Measurements from ENCODE around the gene ATP7B.

The ATP7B gene

DNA sequence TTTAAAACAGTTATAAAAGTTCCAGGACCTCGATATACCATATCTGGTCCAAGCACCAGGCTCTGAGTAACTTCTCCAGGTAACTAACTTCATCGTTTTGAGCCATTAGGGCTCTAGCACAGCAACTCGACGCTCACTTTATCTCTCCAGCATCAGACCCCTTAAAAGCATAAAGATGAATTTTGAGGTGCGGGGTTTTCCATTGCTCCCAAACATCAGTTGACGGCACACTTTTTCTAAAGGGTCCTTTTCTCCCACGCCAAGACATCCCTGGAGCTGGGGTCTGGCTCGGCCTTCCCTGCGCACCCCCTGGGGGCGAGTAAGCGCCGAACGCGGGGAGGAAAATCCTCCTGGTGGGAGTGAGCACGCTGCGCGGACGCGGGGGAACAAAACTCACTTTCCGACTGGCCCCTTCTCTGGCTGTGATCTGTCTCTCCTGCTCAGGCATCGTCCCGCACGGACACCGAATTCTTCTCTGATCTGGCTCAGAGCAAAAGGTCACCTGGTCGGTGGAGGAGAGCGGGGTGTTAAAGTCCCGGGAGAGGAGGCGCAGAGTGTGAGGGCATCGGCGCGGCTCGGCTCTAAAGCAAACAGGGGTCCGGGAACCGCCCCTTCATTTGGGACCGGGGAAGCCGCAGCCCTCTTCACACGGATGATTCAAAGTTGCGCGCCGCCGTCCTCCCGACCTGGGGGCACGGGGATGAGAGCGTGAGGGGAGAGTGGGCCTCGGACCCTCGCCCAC is at the start of gene ATP7B:
TSS of gene ATP7B (minus strand) at position 561 of the 742 bp plus-strand sequence. CDS start at position 448, 113 bp downstream.
- peak; percentile 30 for ATAC-seq (ENCODE audit: low read depth)
- TF ChIP-seq, protein P1, sequence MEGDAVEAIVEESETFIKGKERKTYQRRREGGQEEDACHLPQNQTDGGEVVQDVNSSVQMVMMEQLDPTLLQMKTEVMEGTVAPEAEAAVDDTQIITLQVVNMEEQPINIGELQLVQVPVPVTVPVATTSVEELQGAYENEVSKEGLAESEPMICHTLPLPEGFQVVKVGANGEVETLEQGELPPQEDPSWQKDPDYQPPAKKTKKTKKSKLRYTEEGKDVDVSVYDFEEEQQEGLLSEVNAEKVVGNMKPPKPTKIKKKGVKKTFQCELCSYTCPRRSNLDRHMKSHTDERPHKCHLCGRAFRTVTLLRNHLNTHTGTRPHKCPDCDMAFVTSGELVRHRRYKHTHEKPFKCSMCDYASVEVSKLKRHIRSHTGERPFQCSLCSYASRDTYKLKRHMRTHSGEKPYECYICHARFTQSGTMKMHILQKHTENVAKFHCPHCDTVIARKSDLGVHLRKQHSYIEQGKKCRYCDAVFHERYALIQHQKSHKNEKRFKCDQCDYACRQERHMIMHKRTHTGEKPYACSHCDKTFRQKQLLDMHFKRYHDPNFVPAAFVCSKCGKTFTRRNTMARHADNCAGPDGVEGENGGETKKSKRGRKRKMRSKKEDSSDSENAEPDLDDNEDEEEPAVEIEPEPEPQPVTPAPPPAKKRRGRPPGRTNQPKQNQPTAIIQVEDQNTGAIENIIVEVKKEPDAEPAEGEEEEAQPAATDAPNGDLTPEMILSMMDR (IDR thresholded peaks at IDR 0.05; ENCODE audit: poor library complexity, severe bottlenecking) = no peak
- no peak within 1 kb of the TSS for H3K27ac ChIP-seq (ENCODE audit: poor library complexity, severe bottlenecking)
- DNase-seq (ENCODE audit: low spot score) = no peak
- H3K4me1 ChIP-seq (ENCODE audit: insufficient read depth, poor library complexity, severe bottlenecking) = no peaks in the 10 kb centered on the region
- H3K36me3 ChIP-seq (ENCODE audit: low read depth) = no peaks in the 10 kb centered on the region
- H3K9me3 ChIP-seq (ENCODE audit: severe bottlenecking) = no peaks in the 10 kb centered on the region
- H3K4me3 ChIP-seq (ENCODE audit: severe bottlenecking) = peak within 1 kb of the TSS; percentile 93
- H3K27me3 ChIP-seq (ENCODE audit: insufficient read depth, poor library complexity, severe bottlenecking) = no peaks in the 10 kb centered on the region

DNA sequence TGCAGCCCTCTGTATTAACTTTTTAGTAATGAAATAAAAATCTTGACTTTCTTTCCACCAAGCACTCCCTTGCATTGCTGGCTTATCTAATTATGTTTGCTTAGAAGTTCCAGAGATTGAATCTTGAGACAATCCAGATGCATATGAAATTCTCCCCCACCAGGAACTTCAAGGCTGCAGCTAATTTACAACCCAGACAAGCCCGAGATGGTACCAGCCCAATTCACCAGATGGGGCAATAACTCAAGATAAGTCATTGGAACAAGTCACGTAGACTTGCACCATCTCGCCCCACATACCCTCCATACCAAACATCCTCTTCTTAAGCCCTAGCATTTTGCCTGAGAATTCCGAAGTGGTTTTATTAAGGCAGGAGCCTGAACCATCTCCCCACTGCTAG is 42.2 kb upstream of the ATP7B start:
- no peaks in the 10 kb centered on the region for H3K9me3 ChIP-seq (ENCODE audit: severe bottlenecking)
- no peak for DNase-seq (ENCODE audit: low spot score)
- no peak overlapping the region for H3K4me3 ChIP-seq (ENCODE audit: severe bottlenecking)
- TF ChIP-seq, protein P1 (IDR thresholded peaks at IDR 0.05; ENCODE audit: poor library complexity, severe bottlenecking) = no peak
- H3K36me3 ChIP-seq (ENCODE audit: low read depth) = no peaks in the 10 kb centered on the region
- no peaks in the 10 kb centered on the region for H3K4me1 ChIP-seq (ENCODE audit: insufficient read depth, poor library complexity, severe bottlenecking)
- no peak for ATAC-seq (ENCODE audit: low read depth)
- H3K27me3 ChIP-seq (ENCODE audit: insufficient read depth, poor library complexity, severe bottlenecking) = no peaks in the 10 kb centered on the region
- no peak overlapping the region for H3K27ac ChIP-seq (ENCODE audit: poor library complexity, severe bottlenecking)

- Histone ChIP-seq H3K27ac (ENCODE audit: poor library complexity, severe bottlenecking) (no peak overlapping the region), H3K9me3 (ENCODE audit: severe bottlenecking) (no peaks in the 10 kb centered on the region), H3K4me3 (ENCODE audit: severe bottlenecking) (no peak overlapping the region), H3K36me3 (ENCODE audit: low read depth) (no peaks in the 10 kb centered on the region), H3K4me1 (ENCODE audit: insufficient read depth, poor library complexity, severe bottlenecking) (no peaks in the 10 kb centered on the region), H3K27me3 (ENCODE audit: insufficient read depth, poor library complexity, severe bottlenecking) (no peaks in the 10 kb centered on the region)
- no peak for DNase-seq (ENCODE audit: low spot score)
- ATAC-seq (ENCODE audit: low read depth) = no peak
- TF ChIP-seq, protein P1 (IDR thresholded peaks at IDR 0.05; ENCODE audit: poor library complexity, severe bottlenecking) = no peak
Measured at GRCh38 chr13:52051400-52051799, 40.1 kb upstream of the ATP7B start.

DNA sequence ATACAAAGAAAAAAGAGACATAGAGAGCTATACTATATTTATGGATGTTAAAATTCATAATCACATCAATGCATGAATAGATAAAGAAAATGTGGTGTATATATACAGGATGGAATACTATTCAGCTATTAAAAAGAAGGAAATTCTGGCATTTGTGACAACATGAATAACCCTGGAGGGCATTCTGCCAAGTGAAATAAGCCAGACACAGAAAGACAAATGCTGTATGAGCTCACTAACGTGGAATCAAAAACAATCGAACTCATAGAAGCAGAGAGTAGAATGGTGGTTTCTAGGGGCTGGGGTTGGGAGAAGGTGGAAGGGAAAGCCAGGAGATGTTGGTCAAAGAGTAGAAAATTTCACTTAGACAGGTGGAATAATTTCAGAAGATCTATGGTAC is 37.3 kb upstream of the ATP7B start:
- no peaks in the 10 kb centered on the region for H3K9me3 ChIP-seq (ENCODE audit: severe bottlenecking)
- no peaks in the 10 kb centered on the region for H3K36me3 ChIP-seq (ENCODE audit: low read depth)
- no peaks in the 10 kb centered on the region for H3K4me1 ChIP-seq (ENCODE audit: insufficient read depth, poor library complexity, severe bottlenecking)
- H3K27me3 ChIP-seq (ENCODE audit: insufficient read depth, poor library complexity, severe bottlenecking) = no peaks in the 10 kb centered on the region
- TF ChIP-seq, protein P1 (IDR thresholded peaks at IDR 0.05; ENCODE audit: poor library complexity, severe bottlenecking) = no peak
- DNase-seq (ENCODE audit: low spot score) (no peak), ATAC-seq (ENCODE audit: low read depth) (no peak)
- H3K4me3 ChIP-seq (ENCODE audit: severe bottlenecking) = no peak overlapping the region
- H3K27ac ChIP-seq (ENCODE audit: poor library complexity, severe bottlenecking) = no peak overlapping the region

- H3K27ac ChIP-seq (ENCODE audit: poor library complexity, severe bottlenecking) = no peak overlapping the region
- H3K4me1 ChIP-seq (ENCODE audit: insufficient read depth, poor library complexity, severe bottlenecking) = no peaks in the 10 kb centered on the region
- TF ChIP-seq, protein P1 (IDR thresholded peaks at IDR 0.05; ENCODE audit: poor library complexity, severe bottlenecking) = no peak
- H3K27me3 ChIP-seq (ENCODE audit: insufficient read depth, poor library complexity, severe bottlenecking) = no peaks in the 10 kb centered on the region
- H3K4me3 ChIP-seq (ENCODE audit: severe bottlenecking) = no peak overlapping the region
- H3K36me3 ChIP-seq (ENCODE audit: low read depth) = no peaks in the 10 kb centered on the region
- ATAC-seq (ENCODE audit: low read depth) (no peak), DNase-seq (ENCODE audit: low spot score) (no peak)
- no peaks in the 10 kb centered on the region for H3K9me3 ChIP-seq (ENCODE audit: severe bottlenecking)
Measured at GRCh38 chr13:52047463-52047862, 36.2 kb upstream of the ATP7B start.
